ENCODE measurements around the gene JADE3.

DNA sequence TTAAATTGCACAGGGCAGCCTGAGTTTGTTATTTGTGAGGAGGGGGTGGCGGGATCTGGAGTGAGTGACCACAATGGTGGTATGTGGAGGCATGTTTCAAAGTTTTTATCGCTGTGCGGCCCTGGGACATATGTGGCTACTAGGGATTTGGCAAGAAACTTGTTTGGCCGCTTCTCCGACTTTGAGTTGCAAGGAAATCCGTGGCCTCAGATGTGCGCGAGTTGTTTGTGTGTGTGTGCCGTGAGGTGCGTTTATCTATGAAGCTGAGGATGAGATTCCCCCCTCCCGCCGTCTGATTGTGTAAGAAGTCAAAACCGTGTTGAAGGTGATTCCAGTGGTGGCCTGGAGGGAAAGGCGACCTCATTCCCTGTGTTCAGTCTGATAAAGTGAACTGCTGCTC lies 1.4 kb downstream of the JADE3 start:
- TF ChIP-seq, protein P1, sequence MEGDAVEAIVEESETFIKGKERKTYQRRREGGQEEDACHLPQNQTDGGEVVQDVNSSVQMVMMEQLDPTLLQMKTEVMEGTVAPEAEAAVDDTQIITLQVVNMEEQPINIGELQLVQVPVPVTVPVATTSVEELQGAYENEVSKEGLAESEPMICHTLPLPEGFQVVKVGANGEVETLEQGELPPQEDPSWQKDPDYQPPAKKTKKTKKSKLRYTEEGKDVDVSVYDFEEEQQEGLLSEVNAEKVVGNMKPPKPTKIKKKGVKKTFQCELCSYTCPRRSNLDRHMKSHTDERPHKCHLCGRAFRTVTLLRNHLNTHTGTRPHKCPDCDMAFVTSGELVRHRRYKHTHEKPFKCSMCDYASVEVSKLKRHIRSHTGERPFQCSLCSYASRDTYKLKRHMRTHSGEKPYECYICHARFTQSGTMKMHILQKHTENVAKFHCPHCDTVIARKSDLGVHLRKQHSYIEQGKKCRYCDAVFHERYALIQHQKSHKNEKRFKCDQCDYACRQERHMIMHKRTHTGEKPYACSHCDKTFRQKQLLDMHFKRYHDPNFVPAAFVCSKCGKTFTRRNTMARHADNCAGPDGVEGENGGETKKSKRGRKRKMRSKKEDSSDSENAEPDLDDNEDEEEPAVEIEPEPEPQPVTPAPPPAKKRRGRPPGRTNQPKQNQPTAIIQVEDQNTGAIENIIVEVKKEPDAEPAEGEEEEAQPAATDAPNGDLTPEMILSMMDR (IDR thresholded peaks at IDR 0.05; ENCODE audit: insufficient read depth, low read depth, low read length), result no peak
- TF ChIP-seq EZH2 (IDR thresholded peaks at IDR 0.05; ENCODE audit: insufficient read depth, low read length), result no peak

Data from astrocyte (in vitro differentiated cells and primary cell).